Astrocyte of the cerebellum (primary cell): ENCODE measurements around the gene CRISPLD2.

Experiments
- DNase-seq: peaks from one replicate; pipeline ENCODE4 v3.0.0-alpha.2; 2011; ENCODE audit warnings: low read depth
- H3K4me3 ChIP-seq: 2 replicates; pipeline ENCODE4 v1.5.1; 2011; ENCODE audit warnings: mild to moderate bottlenecking, low read depth, low read length, moderate library complexity
- CTCF ChIP-seq: IDR thresholded peaks from 2 replicates; pipeline ENCODE4 v1.5.1; 2012; ENCODE audit warnings: low read length, low read depth, moderate library complexity, mild to moderate bottlenecking; ENCODE audit errors: missing control alignments
- in situ Hi-C: cut with HindIII; loops from 2 replicates; pipeline ENCODE4 v1.10.0; 2017; ENCODE audit warnings: low sequenced_read_pairs

CRISPLD2 gene

GRCh38 chr16:84844559-84845495 is 25.0 kb downstream of the CRISPLD2 start:
- no peak for DNase-seq
- TF ChIP-seq CTCF, result no peak
- H3K4me3 ChIP-seq, result no peak overlapping the region
- in situ Hi-C loops, result loop anchor here (5.0 kb wide), 1 partner anchor 97 kb away; no protein-coding TSS in a partner anchor

GRCh38 chr16:84845496-84846002 is 25.8 kb downstream of the CRISPLD2 start:
- in situ Hi-C loops, result no loop called here
- TF ChIP-seq CTCF, result no peak
- DNase-seq, result no peak
- H3K4me3 ChIP-seq, result no peak overlapping the region

- TF ChIP-seq CTCF, result no peak
- no peak for DNase-seq
- in situ Hi-C loops, result no loop called here
- no peak overlapping the region for H3K4me3 ChIP-seq
Observed at GRCh38 chr16:84847564-84848355, 28.0 kb downstream of the CRISPLD2 start.

- no peak for DNase-seq
- H3K4me3 ChIP-seq, result no peak overlapping the region
- TF ChIP-seq CTCF, result no peak
- in situ Hi-C loops, result no loop called here
Observed at GRCh38 chr16:84848986-84849634, 29.3 kb downstream of the CRISPLD2 start.

- no peak overlapping the region for H3K4me3 ChIP-seq
- DNase-seq, result no peak
- TF ChIP-seq CTCF, result no peak
- in situ Hi-C loops, result no loop called here
Observed at GRCh38 chr16:84849751-84850150, 30.0 kb downstream of the CRISPLD2 start.

- TF ChIP-seq CTCF, result no peak
- in situ Hi-C loops, result no loop called here
- no peak overlapping the region for H3K4me3 ChIP-seq
- no peak for DNase-seq
Observed at GRCh38 chr16:84850714-84851113, 30.9 kb downstream of the CRISPLD2 start.
